Pulmonary artery endothelial cell (primary cell): Measurements from ENCODE around the gene SLC2A1. TPM values are rescaled to one million over a fixed set of nuclear protein-coding genes. Genes with fewer than 3 reads are reported as not detected.
"Not testable (repeated sequence)": the region's sequence is repeated elsewhere in the genome, so short reads cannot be mapped to it uniquely, and the experiment has no call there.

Experiments used
- DNase-seq: peaks from one replicate; pipeline ENCODE4 v3.0.0-alpha.2; 2011; ENCODE audit warnings: low read depth, low spot score
- total RNA-seq: library from RNA; depleted of rRNA; stranded (reverse); fragments of >200 nt; gene quantifications from 2 replicates; pipeline ENCODE4 v1.2.3, GENCODE V29; 2014

Gene SLC2A1
- total RNA-seq, 1 donor from 2014 or later: 45.4 TPM

GRCh38 chr1:42908046-42908445 is 50.6 kb downstream of the SLC2A1 start:
- DNase-seq: no peak

GRCh38 chr1:42904434-42904833 is 54.2 kb downstream of the SLC2A1 start:
- no peak for DNase-seq

GRCh38 chr1:42899960-42900359 is 58.7 kb downstream of the SLC2A1 start:
- not testable (repeated sequence) for DNase-seq

GRCh38 chr1:42891465-42892138 is 67.1 kb downstream of the SLC2A1 start:
- no peak for DNase-seq

GRCh38 chr1:42889264-42889663 is 69.4 kb downstream of the SLC2A1 start:
- DNase-seq: no peak

- no peak for DNase-seq
These were observed 70.5 kb downstream of the SLC2A1 start for GRCh38 chr1:42888013-42888633.

GRCh38 chr1:42887366-42887765 is 71.3 kb downstream of the SLC2A1 start:
- no peak for DNase-seq

- no peak for DNase-seq
These were observed 71.9 kb downstream of the SLC2A1 start for GRCh38 chr1:42886800-42887199.

GRCh38 chr1:42886046-42886739 is 72.5 kb downstream of the SLC2A1 start:
- no peak for DNase-seq

- no peak for DNase-seq
These were observed 78.3 kb downstream of the SLC2A1 start for GRCh38 chr1:42880384-42880783.

- DNase-seq: no peak
These were observed 81.3 kb downstream of the SLC2A1 start for GRCh38 chr1:42877380-42877779.

GRCh38 chr1:42876009-42876408 is 82.7 kb downstream of the SLC2A1 start:
- DNase-seq: no peak

Other genes with a start within 250 kb of the SLC2A1 start
- gene CLDN19, start 218.6 kb downstream of the SLC2A1 start, total RNA-seq: not detected in 2 replicates
- gene P3H1, start 191.8 kb downstream of the SLC2A1 start, total RNA-seq: 98.8 and 114 TPM in 2 replicates
- 2.6 and 4.9 TPM in 2 replicates for gene C1orf50, start 191.6 kb downstream of the SLC2A1 start, total RNA-seq
- gene TMEM269, start 173.9 kb downstream of the SLC2A1 start, total RNA-seq: not detected in 2 replicates
- 5.4 and 6.1 TPM in 2 replicates for gene ERMAP, start 141.7 kb downstream of the SLC2A1 start, total RNA-seq
- 11.3 and 14.0 TPM in 2 replicates for gene SVBP, start 141.5 kb downstream of the SLC2A1 start, total RNA-seq
- 6.4 and 10.1 TPM in 2 replicates for gene ZNF691, start 112.3 kb downstream of the SLC2A1 start, total RNA-seq
- gene EBNA1BP2, start 213.4 kb upstream of the SLC2A1 start, total RNA-seq: 136 and 177 TPM in 2 replicates
- 0.14 and 0.20 TPM in 2 replicates for gene CFAP57, start 213.5 kb upstream of the SLC2A1 start, total RNA-seq